BE2C (cell line): ENCODE results near the gene PLA2G2C.

ENCODE experiments used
- DNase-seq: peaks from one replicate; pipeline ENCODE4 v3.0.0-alpha.2; 2020
- H3K27me3 ChIP-seq: fragments of 250-450 bp; sonication (Bioruptor Pico); 2 replicates; pipeline ENCODE4 v1.5.1; 2020; ENCODE audit warnings: mild to moderate bottlenecking
- H3K36me3 ChIP-seq: fragments of 250-450 bp; sonication (Bioruptor Pico); 2 replicates; pipeline ENCODE4 v1.5.1; 2020; ENCODE audit warnings: mild to moderate bottlenecking
- H3K4me1 ChIP-seq: fragments of 250-450 bp; sonication (Bioruptor Pico); 2 replicates; pipeline ENCODE4 v1.5.1; 2020
- H3K4me3 ChIP-seq: 2 replicates; pipeline ENCODE4 v1.5.1; 2011; ENCODE audit warnings: low read depth, low read length
- H3K9me3 ChIP-seq: fragments of 250-450 bp; sonication (Bioruptor Pico); 2 replicates; pipeline ENCODE4 v1.5.1; 2020
- CTCF ChIP-seq: IDR thresholded peaks from 2 replicates; pipeline ENCODE4 v1.5.1; 2012; ENCODE audit warnings: mild to moderate bottlenecking, low read depth, low read length

The PLA2G2C gene

DNA sequence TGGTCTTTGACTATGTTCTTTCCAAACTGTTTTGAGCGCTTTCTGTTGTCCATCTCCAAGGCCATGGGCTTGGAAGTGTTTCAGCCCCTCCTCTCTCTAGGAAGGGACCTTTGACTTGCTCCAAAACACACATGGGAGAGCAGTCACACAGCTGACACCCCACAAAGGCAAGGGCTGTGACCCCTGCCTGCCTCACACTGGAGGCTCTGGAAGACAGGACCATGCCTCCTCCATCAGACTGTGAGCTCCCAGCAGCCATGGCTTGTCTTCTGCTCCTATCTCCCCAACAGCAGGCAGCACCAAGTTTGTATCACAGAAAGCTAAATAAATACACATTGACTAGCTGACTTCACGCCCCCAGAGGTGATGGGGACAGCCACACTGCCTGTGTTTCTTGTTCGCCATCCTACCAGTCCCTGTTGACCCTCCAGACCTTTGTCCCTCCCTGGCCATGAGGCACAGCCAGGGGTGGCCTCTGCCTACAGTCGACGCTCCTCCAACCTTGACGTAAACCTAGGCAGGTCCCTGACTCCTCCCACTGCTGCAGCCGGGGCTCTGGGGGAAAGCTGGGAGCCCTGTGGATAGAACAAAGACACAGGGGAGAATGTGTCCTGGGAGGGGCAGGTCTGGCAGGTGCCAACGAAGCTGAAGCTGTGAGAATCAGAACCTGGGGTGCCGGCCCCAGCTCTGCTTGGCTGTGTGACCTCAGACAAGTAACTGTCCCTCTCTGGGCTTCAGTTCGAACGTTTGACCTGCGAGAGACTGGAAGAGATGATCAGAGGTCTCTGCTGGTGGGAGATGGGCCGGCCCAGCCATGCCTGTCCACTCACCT is 42.4 kb downstream of the PLA2G2C start:
- no peaks in the 10 kb centered on the region for H3K4me1 ChIP-seq
- no peak overlapping the region for H3K4me3 ChIP-seq
- no peaks in the 10 kb centered on the region for H3K27me3 ChIP-seq
- TF ChIP-seq CTCF, result no peak
- H3K9me3 ChIP-seq, result no peaks in the 10 kb centered on the region
- no peak for DNase-seq
- no peaks in the 10 kb centered on the region for H3K36me3 ChIP-seq

DNA sequence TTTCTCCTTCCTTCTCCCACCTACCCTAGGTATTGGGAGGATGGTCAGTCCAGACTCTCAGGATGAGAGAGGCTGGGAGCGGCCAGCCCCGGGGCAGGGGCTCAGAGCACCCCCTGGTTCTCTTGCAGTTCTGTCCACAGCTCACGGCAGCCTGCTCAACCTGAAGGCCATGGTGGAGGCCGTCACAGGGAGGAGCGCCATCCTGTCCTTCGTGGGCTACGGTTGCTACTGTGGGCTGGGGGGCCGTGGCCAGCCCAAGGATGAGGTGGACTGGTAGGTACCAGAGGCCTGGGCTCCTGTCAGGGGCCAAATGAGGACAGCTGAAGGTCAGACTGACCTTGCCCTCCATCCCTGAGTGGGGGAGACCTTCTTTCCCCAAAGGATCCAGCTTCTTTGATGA is 43.0 kb downstream of the PLA2G2C start:
- no peak overlapping the region for H3K4me3 ChIP-seq
- no peak for DNase-seq
- no peaks in the 10 kb centered on the region for H3K36me3 ChIP-seq
- H3K9me3 ChIP-seq, result no peaks in the 10 kb centered on the region
- TF ChIP-seq CTCF, result no peak
- H3K4me1 ChIP-seq, result no peaks in the 10 kb centered on the region
- H3K27me3 ChIP-seq, result no peaks in the 10 kb centered on the region

DNA sequence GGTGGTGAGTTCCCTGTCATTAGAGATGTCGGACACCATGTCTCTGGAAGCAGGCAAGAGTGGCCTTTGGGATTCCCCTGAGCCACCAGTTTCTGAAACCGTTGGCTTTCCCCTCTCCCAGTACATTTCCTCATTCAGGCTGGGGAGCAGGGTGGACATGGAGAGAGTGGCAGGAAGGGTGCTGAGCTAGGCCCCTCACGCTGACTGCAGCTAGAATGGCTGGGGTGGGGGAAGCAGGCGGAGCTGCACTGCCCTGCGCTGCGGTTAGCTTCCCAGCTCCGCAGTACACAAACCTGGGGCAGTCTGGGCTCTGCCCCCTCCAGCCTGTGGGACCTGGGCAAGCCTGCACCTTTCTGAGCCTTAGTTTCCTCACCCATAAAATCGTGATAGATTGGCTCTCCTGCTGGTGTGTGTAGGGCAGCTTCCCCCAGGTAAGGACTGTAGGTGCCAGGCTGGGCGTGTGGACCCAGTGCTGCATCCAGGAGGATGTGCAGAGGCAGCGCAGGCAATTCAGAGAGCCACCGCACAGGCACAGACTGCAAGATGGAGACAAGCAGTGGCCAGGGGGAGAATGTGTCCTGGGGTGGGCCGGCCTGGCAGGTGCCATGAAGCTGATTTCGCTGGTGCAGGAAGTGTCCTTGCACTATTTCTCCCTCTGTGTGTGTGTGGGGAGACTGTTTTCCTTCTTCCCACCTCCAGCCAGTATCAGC is 44.2 kb downstream of the PLA2G2C start:
- Histone ChIP-seq H3K4me1 (no peaks in the 10 kb centered on the region), H3K9me3 (no peaks in the 10 kb centered on the region), H3K4me3 (no peak overlapping the region), H3K36me3 (no peaks in the 10 kb centered on the region), H3K27me3 (no peaks in the 10 kb centered on the region)
- no peak for TF ChIP-seq CTCF
- no peak for DNase-seq

- H3K4me3 ChIP-seq, result no peak overlapping the region
- no peak for TF ChIP-seq CTCF
- no peaks in the 10 kb centered on the region for H3K36me3 ChIP-seq
- H3K4me1 ChIP-seq, result no peaks in the 10 kb centered on the region
- H3K9me3 ChIP-seq, result no peaks in the 10 kb centered on the region
- DNase-seq, result no peak
- no peaks in the 10 kb centered on the region for H3K27me3 ChIP-seq
Observed at GRCh38 chr1:20141466-20141865, 44.9 kb downstream of the PLA2G2C start.

DNA sequence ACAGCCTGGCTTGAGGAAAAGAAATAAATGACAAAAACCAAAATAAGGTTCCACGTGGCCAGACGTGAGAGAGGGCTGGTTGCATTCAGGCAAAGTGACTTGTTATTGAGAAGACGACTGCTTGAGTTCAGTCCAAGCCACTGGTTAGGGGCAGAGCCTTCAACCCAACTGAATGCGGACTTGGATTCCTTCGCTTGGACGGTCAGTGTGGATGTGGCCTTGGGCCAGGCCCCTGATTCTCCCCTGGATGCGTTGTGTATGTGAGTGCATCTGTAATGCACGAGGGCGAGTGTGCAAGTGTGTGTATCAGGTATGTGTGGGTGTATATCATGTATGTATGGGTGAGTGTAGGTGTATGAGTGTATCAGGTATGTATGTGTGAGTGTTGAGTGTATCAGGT is 45.3 kb downstream of the PLA2G2C start:
- H3K4me1 ChIP-seq, result no peaks in the 10 kb centered on the region
- TF ChIP-seq CTCF, result no peak

More for the DNA sequence above, 45.3 kb downstream of the PLA2G2C start:
- Histone ChIP-seq H3K36me3 (no peaks in the 10 kb centered on the region), H3K27me3 (no peaks in the 10 kb centered on the region), H3K9me3 (no peaks in the 10 kb centered on the region), H3K4me3 (no peak overlapping the region)
- DNase-seq, result no peak
